Activated CD4-positive, alpha-beta memory T cell treated with anti-CD3 and anti-CD28 coated beads for 36 hours (primary cell): ENCODE measurements around the gene MAML2. TPM values are rescaled to one million over a fixed set of nuclear protein-coding genes. Genes with fewer than 3 reads are reported as not detected.

Experiments
- CTCF ChIA-PET: fragments of 350-600 bp; sonication (Branson Sonifier 250); formaldehyde crosslinking; loops from one replicate; lab custom pipeline; 2021; ENCODE audit warnings: antibody characterized with exemption, inconsistent platforms; lab: Charles Lee
- POLR2A ChIA-PET: fragments of 350-600 bp; sonication (Branson Sonifier 250); formaldehyde crosslinking; loops from one replicate; lab custom pipeline; 2021; ENCODE audit warnings: antibody characterized with exemption; lab: Charles Lee
- DNase-seq: peaks from one replicate; pipeline ENCODE4 v3.0.0-alpha.2; 2020
- H3K27ac Mint-ChIP-seq: one replicate; pipeline ENCODE4 v1.8.0; 2021; ENCODE audit warnings: mixed read lengths
- H3K27me3 Mint-ChIP-seq: one replicate; pipeline ENCODE4 v1.8.0; 2021; ENCODE audit warnings: mixed read lengths
- H3K36me3 Mint-ChIP-seq: one replicate; pipeline ENCODE4 v1.8.0; 2021; ENCODE audit warnings: mixed read lengths
- H3K4me1 Mint-ChIP-seq: one replicate; pipeline ENCODE4 v1.8.0; 2021; ENCODE audit warnings: low read depth, mixed read lengths
- H3K4me3 Mint-ChIP-seq: one replicate; pipeline ENCODE4 v1.8.0; 2021; ENCODE audit warnings: mild to moderate bottlenecking, mixed read lengths
- H3K9me3 Mint-ChIP-seq: one replicate; pipeline ENCODE4 v1.8.0; 2021; ENCODE audit warnings: mixed read lengths
- intact Hi-C: fragments of 100-400 bp; cut with micrococcal nuclease; formaldehyde crosslinking; loops from one replicate; pipeline ENCODE4 v1.15.1; 2023
- total RNA-seq, 2 experiments: library from RNA; stranded (reverse); gene quantifications; one replicate each; pipeline ENCODE4 v1.2.3, GENCODE V29; 2021

The MAML2 gene
- total RNA-seq, 2 experiments from 2014 or later: 24.2 TPM

DNA sequence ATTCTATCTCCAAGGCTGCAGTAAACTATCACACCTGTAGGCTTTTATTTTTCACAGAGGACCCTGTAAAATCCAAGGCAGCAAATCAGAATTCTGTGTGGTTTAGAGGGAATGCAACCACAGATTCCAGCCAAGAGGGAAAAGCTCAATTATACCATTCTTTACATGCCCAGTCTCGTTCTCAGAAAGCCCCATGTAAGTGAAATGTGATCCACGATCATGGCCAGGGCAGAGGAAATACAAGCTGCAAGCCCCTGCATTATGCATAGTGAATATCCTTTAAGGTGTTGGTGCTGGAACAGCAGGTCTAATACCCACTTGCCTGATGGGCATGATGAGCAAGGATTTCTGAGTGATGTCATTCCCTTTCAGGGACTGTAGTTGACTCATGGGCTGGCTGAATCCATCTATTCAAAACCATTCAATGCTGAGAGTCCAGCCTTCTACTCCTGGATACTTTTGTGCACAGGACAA lies 220.4 kb downstream of the MAML2 start:
- Mint-ChIP-seq H3K27ac (no peak overlapping the region), H3K9me3 (no peaks in the 10 kb centered on the region), H3K4me3 (no peak overlapping the region), H3K4me1 (peaks cover 39% of the 10 kb centered on the region), H3K27me3 (no peaks in the 10 kb centered on the region), H3K36me3 (peaks cover 13% of the 10 kb centered on the region)
- intact Hi-C loops: no loop called here
- no peak for DNase-seq
- ChIA-PET CTCF (interaction anchor here (0.7 kb wide), 1 partner anchor 128 kb away, joined by 3 read pairs; no protein-coding TSS in a partner anchor), POLR2A (no interaction called here)

DNA sequence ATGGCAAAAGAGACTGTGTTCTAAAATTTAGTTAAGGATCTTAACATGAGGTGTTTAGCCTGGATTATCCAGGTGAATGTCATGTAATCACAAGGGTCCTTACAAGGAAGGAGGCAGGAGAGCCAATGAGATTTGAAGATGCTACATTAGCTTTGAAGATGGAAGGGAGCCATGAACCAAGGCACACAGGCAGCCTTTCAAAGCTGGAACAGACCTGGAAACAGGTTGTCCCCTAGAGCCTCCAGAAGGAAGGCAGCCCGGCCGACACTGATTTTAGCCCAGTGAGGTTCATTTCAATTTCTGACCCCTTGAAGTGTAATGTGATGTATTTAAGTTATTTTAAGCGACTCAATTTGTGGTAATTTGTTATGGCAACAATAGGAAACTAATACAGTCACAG lies 223.8 kb downstream of the MAML2 start:
- H3K4me3 Mint-ChIP-seq: no peak overlapping the region
- no peaks in the 10 kb centered on the region for H3K27me3 Mint-ChIP-seq
- H3K4me1 Mint-ChIP-seq: peaks cover 28% of the 10 kb centered on the region
- ChIA-PET CTCF (interaction anchor here (0.6 to 1.1 kb wide), 2 partner anchors 30 to 64 kb away, joined by 3 to 4 read pairs; no protein-coding TSS in a partner anchor), POLR2A (no interaction called here)
- H3K27ac Mint-ChIP-seq: no peak overlapping the region
- peaks cover 18% of the 10 kb centered on the region for H3K36me3 Mint-ChIP-seq
- intact Hi-C loops: no loop called here
- no peak for DNase-seq
- H3K9me3 Mint-ChIP-seq: no peaks in the 10 kb centered on the region

DNA sequence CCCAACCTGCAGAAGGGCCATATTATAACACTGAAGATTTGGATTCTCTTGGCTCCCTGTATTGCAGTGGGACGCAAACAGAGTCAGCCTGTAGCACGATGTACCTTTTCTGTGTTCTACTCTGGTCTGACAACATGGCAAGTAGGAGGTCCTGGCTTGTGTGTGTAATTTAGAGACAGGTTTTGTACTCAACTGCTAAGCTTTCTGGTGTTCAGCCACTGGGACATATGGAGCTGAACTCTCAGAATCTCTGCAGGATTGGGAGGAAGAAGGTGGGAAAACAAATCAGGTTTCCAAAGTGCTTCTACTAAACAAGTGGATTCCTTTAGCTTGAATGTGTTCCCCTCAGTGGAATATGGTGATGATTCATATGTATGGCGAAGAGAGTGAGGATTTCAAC lies 226.6 kb downstream of the MAML2 start:
- no peak for DNase-seq
- Mint-ChIP-seq H3K4me3 (no peak overlapping the region), H3K27ac (no peak overlapping the region), H3K9me3 (no peaks in the 10 kb centered on the region), H3K4me1 (peaks cover 35% of the 10 kb centered on the region), H3K27me3 (no peaks in the 10 kb centered on the region), H3K36me3 (peaks cover 12% of the 10 kb centered on the region)
- CTCF ChIA-PET: interaction anchor here (1.3 kb wide), 1 partner anchor 225 kb away, joined by 3 read pairs; no protein-coding TSS in a partner anchor
- intact Hi-C loops: no loop called here
- POLR2A ChIA-PET: no interaction called here

DNA sequence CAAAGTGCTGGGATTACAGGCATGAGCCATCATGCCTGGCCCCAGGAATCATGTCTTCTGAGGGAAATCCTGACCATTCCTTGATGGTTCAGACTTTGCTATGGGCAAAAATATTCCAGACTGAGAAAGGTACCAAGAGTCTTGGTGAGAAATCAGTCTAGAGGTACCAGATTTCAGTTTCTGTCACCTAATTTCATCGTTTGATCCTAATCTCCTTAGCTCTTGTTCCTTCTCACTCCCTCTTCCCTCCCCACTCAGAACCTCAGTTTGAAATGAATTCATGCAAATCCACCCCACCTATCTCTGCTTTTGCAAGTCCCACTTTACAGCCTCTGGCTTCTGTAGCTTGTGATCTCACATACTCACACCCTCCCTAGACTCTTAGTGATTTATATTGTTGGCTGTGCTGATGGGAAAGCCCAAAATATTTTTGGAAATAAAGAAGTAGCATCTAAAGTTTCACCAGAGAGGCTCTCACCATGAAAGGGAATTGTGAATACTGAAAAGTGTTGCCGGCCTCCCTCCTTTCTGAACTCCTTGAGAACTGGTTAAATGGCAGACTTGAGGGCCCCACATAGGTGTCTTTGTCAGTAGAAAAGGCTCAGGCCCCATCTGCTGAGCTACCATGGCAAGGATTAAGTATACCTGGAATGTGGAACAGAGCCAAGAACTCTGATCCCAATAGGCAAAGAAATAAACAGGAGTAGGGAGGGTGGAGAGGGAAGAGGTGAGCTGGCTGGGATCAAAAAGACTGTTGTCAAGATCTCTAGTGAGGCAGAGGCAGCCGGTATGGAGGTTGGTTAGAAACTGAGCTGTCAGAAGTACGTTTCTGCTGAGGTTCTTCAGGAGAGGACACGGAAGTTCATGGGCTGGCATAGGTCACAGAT lies 228.6 kb downstream of the MAML2 start:
- Mint-ChIP-seq H3K27ac (peak overlapping the region; percentile 53), H3K27me3 (no peaks in the 10 kb centered on the region), H3K36me3 (peaks cover 18% of the 10 kb centered on the region), H3K4me3 (no peak overlapping the region), H3K9me3 (no peaks in the 10 kb centered on the region), H3K4me1 (peaks cover 39% of the 10 kb centered on the region)
- intact Hi-C loops: no loop called here
- POLR2A ChIA-PET: interaction anchor here (0.9 kb wide), 1 partner anchor 16 kb away, joined by 3 read pairs; no protein-coding TSS in a partner anchor
- DNase-seq: no peak
- CTCF ChIA-PET: no interaction called here

DNA sequence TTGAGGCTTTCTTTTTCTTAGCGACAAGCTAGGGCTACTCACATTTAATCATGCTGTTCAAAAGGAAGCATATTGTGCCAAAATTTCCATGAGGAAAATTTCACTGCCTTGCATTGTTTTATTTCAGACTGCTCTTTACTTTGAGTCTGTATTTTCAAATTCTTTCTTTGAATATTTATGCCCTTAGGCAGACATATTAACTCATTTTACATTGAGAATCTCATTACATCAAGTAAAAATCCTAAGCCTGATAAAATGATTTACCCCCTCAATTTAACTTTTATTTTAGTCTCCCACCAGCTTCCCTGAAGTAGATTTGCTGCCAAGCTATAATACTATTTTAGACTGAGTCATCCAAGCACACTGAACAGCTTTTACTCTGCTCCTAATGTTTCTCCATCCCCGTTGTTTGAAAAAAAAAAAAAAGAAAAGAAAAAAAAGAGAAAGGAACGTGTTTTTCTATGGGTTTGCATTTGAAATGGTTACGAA lies 229.8 kb downstream of the MAML2 start:
- POLR2A ChIA-PET: interaction anchor here (0.7 kb wide), 1 partner anchor 17 kb away, joined by 3 read pairs; no protein-coding TSS in a partner anchor

DNA sequence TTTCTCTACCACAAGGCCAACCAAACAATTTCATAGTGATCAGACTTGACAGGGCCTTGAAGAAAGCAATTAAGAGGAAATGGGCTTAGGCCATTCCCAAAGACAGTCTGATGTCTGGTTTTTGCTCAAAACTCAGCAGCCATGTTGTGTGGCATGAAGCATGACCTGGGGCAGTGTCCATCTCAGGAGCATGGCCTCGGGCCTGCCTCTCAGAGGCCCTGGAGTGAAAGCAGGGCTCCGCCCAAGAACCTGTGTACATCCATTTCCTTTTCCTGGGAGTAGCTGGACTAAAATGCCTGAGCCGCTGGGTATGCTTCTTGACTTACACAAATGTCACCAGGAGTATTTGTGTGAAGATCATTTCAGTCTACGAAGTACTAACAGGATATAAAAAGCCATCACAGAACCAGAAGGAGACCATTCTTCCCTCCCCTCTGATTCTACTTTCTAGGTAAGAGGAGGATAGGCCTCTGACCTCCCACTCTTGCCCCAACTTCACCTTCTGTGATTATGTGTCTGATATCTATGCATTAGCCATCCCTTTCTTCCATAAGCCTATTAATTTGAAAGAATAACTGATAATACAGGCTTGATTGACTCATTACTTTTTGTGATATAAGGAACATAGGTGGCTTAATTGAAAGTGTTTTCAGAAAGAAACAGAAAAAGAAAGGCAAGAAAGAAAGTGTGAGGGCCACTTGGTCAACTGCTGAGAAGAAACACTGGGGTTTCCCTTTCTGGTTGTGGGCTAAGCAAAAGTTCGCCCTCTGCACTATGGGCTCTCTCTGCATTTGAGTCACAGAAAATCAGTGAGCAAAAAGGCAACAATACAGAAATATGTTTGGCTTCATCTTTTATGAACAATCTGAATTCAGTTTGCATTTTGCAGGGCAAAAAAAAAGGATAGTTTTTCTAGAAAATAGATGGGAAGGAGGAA lies 230.5 kb downstream of the MAML2 start:
- ChIA-PET POLR2A (interaction anchor here (0.7 kb wide), 1 partner anchor 18 kb away, joined by 3 read pairs; no protein-coding TSS in a partner anchor), CTCF (no interaction called here)
- Mint-ChIP-seq H3K4me3 (no peak overlapping the region), H3K27ac (peak overlapping the region; percentile 5), H3K36me3 (peaks cover 19% of the 10 kb centered on the region), H3K4me1 (peaks cover 45% of the 10 kb centered on the region), H3K9me3 (no peaks in the 10 kb centered on the region), H3K27me3 (no peaks in the 10 kb centered on the region)
- DNase-seq: peak; percentile 57
- intact Hi-C loops: loop anchor here (2.0 kb wide), 3 partner anchors 24 to 50 kb away; no protein-coding TSS in a partner anchor

More for the DNA sequence above, 229.8 kb downstream of the MAML2 start:
- Mint-ChIP-seq H3K4me3 (no peak overlapping the region), H3K27me3 (no peaks in the 10 kb centered on the region), H3K4me1 (peaks cover 40% of the 10 kb centered on the region), H3K9me3 (no peaks in the 10 kb centered on the region), H3K27ac (no peak overlapping the region), H3K36me3 (peaks cover 16% of the 10 kb centered on the region)
- CTCF ChIA-PET: no interaction called here
- intact Hi-C loops: loop anchor here (2.0 kb wide), 3 partner anchors 24 to 50 kb away; no protein-coding TSS in a partner anchor
- no peak for DNase-seq

DNA sequence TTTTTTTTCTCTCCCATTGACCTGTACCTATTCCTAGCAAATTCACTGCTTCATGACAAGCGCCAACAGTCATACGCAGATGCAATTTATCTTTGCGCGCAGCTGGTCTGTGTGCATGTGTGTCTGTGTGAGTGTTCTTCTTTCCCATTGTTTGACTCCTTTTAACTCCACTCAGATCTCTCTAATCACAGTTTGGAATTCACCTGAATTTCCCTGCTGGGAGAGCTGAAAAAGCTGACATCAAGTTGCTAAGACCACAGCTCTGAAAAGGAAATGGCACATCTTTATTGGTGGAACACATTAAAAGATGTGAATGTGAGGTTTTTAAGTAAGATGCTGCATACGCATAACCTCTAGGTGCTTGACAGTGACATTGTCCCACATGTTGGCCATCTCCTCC lies 231.7 kb downstream of the MAML2 start:
- POLR2A ChIA-PET: no interaction called here
- H3K9me3 Mint-ChIP-seq: no peaks in the 10 kb centered on the region
- H3K27me3 Mint-ChIP-seq: no peaks in the 10 kb centered on the region
- H3K4me1 Mint-ChIP-seq: peaks cover 55% of the 10 kb centered on the region
- DNase-seq: no peak
- H3K4me3 Mint-ChIP-seq: no peak overlapping the region
- H3K36me3 Mint-ChIP-seq: peaks cover 19% of the 10 kb centered on the region
- intact Hi-C loops: no loop called here
- no peak overlapping the region for H3K27ac Mint-ChIP-seq
- CTCF ChIA-PET: no interaction called here

DNA sequence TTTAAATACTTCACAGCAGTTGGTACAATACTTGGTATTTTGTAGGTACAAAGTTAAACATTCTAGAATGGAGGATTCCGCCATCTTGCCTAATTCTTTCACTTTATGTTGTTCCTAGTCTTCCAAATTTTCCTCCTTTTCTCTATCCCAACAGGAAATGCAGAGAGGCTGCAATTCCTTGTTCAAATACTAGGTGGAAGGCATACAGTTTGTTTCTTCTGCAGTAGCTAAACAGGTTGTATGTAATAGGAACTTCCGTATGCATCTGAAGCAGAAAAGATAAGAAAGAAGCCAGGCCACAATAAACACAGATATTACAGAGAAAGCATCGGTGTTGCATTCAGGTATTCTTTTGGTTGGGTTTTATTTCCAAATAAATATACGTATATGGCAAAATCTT lies 232.7 kb downstream of the MAML2 start:
- CTCF ChIA-PET: no interaction called here

DNA sequence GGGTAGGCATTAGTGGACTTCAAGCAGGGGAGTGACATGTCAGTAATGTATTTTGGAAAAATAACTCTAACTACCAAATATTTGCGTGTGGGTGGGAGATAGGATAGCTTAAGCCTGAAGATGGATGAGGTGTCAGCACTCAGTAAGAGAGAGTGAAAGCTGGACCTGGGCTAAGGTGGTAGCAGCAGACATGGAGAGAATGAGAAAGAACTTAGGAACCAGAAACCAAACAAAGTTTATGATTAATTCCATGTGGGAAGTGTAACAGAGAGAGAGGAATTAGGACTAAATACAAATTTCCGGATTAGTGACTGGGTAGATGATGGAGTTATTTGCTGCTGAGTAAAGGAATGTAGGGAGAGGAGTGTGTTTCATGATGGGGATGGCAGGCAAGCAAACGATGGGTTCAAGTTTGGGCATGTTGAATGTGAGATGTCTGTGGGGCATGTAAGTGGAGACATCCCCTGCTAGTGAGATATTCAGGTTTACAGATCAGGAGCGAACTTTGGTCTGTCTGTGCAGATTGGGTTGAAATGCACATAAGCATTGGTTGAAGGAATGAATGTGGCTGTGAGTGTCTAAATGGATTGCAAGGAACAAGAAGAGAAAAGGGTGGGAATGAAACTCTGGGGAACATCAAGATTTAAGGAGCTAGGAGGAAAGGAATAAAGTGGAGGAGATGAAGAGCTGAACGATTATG lies 233.5 kb downstream of the MAML2 start:
- Mint-ChIP-seq H3K36me3 (peaks cover 12% of the 10 kb centered on the region), H3K4me1 (peaks cover 60% of the 10 kb centered on the region), H3K4me3 (no peak overlapping the region), H3K27me3 (no peaks in the 10 kb centered on the region), H3K9me3 (no peaks in the 10 kb centered on the region), H3K27ac (no peak overlapping the region)
- no peak for DNase-seq
- ChIA-PET POLR2A (no interaction called here), CTCF (interaction anchor here (0.6 kb wide), 1 partner anchor 60 kb away, joined by 3 read pairs; no protein-coding TSS in a partner anchor)
- intact Hi-C loops: no loop called here

More for the DNA sequence above, 232.7 kb downstream of the MAML2 start:
- Mint-ChIP-seq H3K27me3 (no peaks in the 10 kb centered on the region), H3K36me3 (peaks cover 16% of the 10 kb centered on the region), H3K4me3 (no peak overlapping the region), H3K4me1 (peaks cover 63% of the 10 kb centered on the region), H3K9me3 (no peaks in the 10 kb centered on the region), H3K27ac (no peak overlapping the region)
- intact Hi-C loops: no loop called here
- POLR2A ChIA-PET: no interaction called here
- no peak for DNase-seq

DNA sequence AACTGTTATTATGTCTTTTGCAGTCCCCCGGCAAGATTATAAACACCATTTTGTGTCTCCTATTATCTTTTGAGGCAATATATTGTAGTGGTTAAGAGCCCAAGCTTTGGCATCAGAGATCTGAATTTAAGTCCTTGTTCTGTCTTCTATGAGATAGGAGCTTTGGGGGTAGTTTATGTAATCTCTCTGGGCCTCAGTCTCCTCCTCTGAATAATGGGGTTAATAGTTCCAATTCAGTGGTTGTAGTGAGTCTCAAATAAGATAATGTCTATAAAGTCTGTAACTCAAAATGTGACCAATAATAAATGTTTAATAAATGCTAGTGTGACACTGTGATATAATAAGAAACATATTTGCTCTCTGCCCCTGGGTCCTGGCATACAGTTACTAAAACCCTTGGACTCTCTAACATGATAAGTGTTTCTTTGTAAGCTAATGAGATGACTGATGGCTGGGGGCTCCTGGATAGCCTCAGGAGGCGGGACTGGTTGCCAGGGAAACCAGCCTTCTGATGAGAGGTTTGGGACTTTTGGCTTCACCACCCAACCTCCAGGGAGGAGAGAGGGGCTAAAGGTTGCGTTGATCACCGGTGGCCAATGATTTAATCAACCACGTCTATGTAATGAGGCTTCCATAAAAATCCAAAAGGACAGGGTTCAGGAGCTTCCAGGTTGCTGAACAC lies 235.7 kb downstream of the MAML2 start:
- Mint-ChIP-seq H3K4me1 (peaks cover 48% of the 10 kb centered on the region), H3K4me3 (no peak overlapping the region), H3K36me3 (peaks cover 9% of the 10 kb centered on the region), H3K27me3 (no peaks in the 10 kb centered on the region), H3K27ac (no peak overlapping the region), H3K9me3 (no peaks in the 10 kb centered on the region)
- POLR2A ChIA-PET: no interaction called here
- CTCF ChIA-PET: interaction anchor here (1.1 kb wide), 1 partner anchor 52 kb away, joined by 3 read pairs; no protein-coding TSS in a partner anchor
- DNase-seq: no peak
- intact Hi-C loops: no loop called here

DNA sequence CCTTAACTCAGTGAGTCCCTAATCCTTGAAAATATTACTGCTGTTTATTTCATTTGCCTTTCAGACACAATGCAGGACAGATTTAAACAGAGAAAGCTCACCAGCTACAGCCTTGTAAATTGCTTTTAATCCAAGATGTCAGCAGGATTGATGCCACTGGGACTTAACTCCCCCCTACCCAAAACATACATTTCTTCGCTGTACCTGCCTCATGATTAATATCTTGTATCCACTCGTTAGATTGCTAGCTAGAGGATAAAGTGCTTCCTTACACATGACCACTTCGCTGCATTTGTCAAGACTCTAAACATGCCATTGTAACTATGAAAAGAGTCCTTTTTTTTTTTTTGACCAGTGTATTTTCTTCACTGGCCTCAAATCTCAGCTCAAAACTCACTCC lies 236.3 kb downstream of the MAML2 start:
- DNase-seq: no peak
- ChIA-PET POLR2A (no interaction called here), CTCF (no interaction called here)
- Mint-ChIP-seq H3K27ac (no peak overlapping the region), H3K4me3 (no peak overlapping the region), H3K36me3 (peaks cover 9% of the 10 kb centered on the region), H3K27me3 (no peaks in the 10 kb centered on the region), H3K9me3 (no peaks in the 10 kb centered on the region), H3K4me1 (peaks cover 43% of the 10 kb centered on the region)
- intact Hi-C loops: no loop called here
